Neural cell (in vitro differentiated cells): ENCODE results near the gene NFS1.

Source experiments
- EP300 ChIP-seq: fragments of 450-650 bp; conservative IDR thresholded peaks from 2 replicates; pipeline ENCODE4 v1.6.1; 2014; ENCODE audit warnings: antibody characterized with exemption, mild to moderate bottlenecking, moderate library complexity; ENCODE audit not compliant: poor library complexity, severe bottlenecking
- EZH2 ChIP-seq: fragments of 200-600, 300-800 bp; shearing (Covaris generic), sonication (generic); IDR thresholded peaks from 2 replicates; pipeline ENCODE4 v1.6.1; 2014; ENCODE audit warnings: antibody characterized with exemption, low read length, borderline replicate concordance, mild to moderate bottlenecking; ENCODE audit not compliant: insufficient read depth, poor library complexity, severe bottlenecking
- MXI1 ChIP-seq: fragments of 450-650 bp; conservative IDR thresholded peaks from 2 replicates; pipeline ENCODE4 v1.6.1; 2014; ENCODE audit warnings: antibody characterized with exemption, mild to moderate bottlenecking; ENCODE audit not compliant: poor library complexity, severe bottlenecking
- POLR2AphosphoS5 ChIP-seq: IDR thresholded peaks from 2 replicates; pipeline ENCODE4 v1.6.1; 2012
- RAD21 ChIP-seq: fragments of 450-650 bp; conservative IDR thresholded peaks from 2 replicates; pipeline ENCODE4 v1.6.1; 2014; ENCODE audit warnings: antibody characterized with exemption, mild to moderate bottlenecking, moderate library complexity
- SMC3 ChIP-seq: fragments of 450-650 bp; conservative IDR thresholded peaks from 2 replicates; pipeline ENCODE4 v1.6.1; 2014; ENCODE audit warnings: antibody characterized with exemption, mild to moderate bottlenecking, moderate library complexity; ENCODE audit not compliant: poor library complexity
- TAF1 ChIP-seq: IDR thresholded peaks from 2 replicates; pipeline ENCODE4 v1.6.1; 2012; ENCODE audit warnings: low read depth
- TF ChIP-seq, protein P1 (sequence below): fragments of 450-650 bp; IDR thresholded peaks from 2 replicates; pipeline ENCODE4 v1.5.1; 2014; ENCODE audit warnings: antibody characterized with exemption, mild to moderate bottlenecking, moderate library complexity; ENCODE audit not compliant: poor library complexity, severe bottlenecking
- TF ChIP-seq, protein P2 (sequence below): IDR thresholded peaks from 2 replicates; pipeline ENCODE4 v1.6.1; 2012; ENCODE audit warnings: borderline replicate concordance

DNA sequence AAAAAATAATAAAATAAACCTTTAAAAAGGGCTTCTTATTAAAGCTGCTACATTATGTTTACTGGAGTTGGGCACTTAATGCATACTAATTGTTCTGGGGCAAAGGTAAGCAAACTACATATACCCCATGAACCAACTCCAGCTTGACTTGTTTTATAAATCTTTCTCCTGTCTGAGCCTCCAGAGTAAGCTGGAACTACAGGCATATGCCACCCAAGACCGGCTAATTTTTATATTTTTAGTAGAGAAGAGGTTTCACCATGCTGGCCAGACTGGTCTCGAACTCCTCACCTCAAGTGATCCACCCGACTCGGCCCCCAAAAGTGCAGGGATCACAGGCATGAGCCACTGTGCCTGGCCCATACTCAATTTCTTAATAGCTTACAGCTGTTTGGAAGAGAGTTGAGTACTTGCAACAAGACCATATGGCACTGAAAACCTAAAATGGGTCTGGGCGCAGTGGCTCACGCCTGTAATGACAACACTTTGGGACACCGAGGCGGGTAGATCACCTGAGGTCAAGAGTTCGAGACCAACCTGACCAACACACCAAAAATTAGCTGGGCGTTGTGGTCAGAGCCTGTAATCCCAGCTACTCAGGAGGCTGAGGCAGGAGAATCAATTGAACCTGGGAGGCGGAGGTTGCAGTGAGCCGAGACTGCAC is 20.0 kb upstream of the NFS1 start:
- TF ChIP-seq, protein P1, sequence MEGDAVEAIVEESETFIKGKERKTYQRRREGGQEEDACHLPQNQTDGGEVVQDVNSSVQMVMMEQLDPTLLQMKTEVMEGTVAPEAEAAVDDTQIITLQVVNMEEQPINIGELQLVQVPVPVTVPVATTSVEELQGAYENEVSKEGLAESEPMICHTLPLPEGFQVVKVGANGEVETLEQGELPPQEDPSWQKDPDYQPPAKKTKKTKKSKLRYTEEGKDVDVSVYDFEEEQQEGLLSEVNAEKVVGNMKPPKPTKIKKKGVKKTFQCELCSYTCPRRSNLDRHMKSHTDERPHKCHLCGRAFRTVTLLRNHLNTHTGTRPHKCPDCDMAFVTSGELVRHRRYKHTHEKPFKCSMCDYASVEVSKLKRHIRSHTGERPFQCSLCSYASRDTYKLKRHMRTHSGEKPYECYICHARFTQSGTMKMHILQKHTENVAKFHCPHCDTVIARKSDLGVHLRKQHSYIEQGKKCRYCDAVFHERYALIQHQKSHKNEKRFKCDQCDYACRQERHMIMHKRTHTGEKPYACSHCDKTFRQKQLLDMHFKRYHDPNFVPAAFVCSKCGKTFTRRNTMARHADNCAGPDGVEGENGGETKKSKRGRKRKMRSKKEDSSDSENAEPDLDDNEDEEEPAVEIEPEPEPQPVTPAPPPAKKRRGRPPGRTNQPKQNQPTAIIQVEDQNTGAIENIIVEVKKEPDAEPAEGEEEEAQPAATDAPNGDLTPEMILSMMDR = no peak
- TF ChIP-seq MXI1 = no peak
- no peak for TF ChIP-seq EZH2
- no peak for TF ChIP-seq RAD21
- no peak for TF ChIP-seq POLR2AphosphoS5
- TF ChIP-seq, protein P2, sequence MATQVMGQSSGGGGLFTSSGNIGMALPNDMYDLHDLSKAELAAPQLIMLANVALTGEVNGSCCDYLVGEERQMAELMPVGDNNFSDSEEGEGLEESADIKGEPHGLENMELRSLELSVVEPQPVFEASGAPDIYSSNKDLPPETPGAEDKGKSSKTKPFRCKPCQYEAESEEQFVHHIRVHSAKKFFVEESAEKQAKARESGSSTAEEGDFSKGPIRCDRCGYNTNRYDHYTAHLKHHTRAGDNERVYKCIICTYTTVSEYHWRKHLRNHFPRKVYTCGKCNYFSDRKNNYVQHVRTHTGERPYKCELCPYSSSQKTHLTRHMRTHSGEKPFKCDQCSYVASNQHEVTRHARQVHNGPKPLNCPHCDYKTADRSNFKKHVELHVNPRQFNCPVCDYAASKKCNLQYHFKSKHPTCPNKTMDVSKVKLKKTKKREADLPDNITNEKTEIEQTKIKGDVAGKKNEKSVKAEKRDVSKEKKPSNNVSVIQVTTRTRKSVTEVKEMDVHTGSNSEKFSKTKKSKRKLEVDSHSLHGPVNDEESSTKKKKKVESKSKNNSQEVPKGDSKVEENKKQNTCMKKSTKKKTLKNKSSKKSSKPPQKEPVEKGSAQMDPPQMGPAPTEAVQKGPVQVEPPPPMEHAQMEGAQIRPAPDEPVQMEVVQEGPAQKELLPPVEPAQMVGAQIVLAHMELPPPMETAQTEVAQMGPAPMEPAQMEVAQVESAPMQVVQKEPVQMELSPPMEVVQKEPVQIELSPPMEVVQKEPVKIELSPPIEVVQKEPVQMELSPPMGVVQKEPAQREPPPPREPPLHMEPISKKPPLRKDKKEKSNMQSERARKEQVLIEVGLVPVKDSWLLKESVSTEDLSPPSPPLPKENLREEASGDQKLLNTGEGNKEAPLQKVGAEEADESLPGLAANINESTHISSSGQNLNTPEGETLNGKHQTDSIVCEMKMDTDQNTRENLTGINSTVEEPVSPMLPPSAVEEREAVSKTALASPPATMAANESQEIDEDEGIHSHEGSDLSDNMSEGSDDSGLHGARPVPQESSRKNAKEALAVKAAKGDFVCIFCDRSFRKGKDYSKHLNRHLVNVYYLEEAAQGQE = no peak
- TF ChIP-seq EP300 = no peak
- TF ChIP-seq TAF1 = no peak
- TF ChIP-seq SMC3 = no peak
